Activated CD4-positive, alpha-beta T cell treated with anti-CD3 and anti-CD28 coated beads, Interleukin-2, amount 50 U/mL, for 24 hours (primary cell): ENCODE measurements around the gene SLC27A6.
"Not testable (repeated sequence)": the region's sequence is repeated elsewhere in the genome, so short reads cannot be mapped to it uniquely, and the experiment has no call there.

Experiments used
- DNase-seq, 2 donors: peaks; one replicate each; pipeline ENCODE4 v3.0.0-alpha.2; 2020; ENCODE audit warnings: low read depth in 1 of 2, low spot score in 1 of 2

SLC27A6 gene

DNA sequence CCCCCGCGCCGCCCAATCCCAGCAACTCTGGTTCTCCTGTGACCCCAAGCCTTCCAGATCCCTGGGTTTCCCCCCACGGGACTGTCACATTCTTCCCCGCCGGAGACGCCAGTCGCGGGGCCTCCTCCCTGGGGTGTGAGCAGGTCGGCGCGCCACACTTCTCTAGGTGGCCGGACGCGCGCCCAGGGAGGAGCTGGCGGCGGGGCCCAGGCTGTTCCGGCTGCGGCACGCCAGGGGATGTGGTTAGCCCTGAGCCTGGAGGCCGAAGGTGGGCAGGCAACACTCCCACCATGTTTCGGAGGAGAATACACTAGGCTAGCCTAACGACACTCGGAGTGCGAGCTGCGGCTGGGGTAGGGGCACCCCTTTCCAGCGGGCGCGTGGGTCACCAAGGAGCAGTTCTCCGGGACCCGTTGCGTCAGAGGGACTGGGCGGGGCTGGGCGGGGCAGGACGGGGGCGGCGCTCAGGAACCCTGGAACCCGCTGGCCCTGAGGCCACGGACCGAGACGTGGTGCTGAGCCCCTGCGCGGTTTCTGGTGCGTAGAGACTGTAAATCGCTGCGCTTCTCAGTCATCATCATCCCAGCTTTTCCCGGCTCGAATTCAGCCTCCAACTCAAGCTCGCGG lies at the start of gene SLC27A6:
Gene SLC27A6, plus strand, starts transcription at position 478 of the 627 bp plus-strand sequence. CDS start 650 bp downstream, outside the sequence.
- no peak for DNase-seq

DNA sequence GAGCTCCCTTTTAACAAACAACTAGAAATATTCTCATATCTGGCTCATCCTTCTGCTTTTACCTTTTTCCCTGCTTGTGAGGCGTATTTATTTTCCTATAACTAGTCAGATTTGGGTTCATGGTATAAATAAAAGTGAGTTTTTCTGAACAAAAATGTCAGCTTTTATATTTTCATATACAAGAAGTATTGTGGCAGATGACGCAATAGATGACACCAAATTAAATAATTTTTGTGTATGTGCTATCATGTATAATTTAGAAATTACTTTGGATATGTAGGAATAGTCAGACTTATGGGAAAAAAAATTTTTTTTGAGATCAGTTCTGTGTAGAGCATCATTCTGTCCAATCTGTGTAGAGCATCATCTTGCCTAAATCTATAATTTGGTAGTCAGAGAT lies 45.7 kb upstream of the SLC27A6 start:
- DNase-seq, result no peak

DNA sequence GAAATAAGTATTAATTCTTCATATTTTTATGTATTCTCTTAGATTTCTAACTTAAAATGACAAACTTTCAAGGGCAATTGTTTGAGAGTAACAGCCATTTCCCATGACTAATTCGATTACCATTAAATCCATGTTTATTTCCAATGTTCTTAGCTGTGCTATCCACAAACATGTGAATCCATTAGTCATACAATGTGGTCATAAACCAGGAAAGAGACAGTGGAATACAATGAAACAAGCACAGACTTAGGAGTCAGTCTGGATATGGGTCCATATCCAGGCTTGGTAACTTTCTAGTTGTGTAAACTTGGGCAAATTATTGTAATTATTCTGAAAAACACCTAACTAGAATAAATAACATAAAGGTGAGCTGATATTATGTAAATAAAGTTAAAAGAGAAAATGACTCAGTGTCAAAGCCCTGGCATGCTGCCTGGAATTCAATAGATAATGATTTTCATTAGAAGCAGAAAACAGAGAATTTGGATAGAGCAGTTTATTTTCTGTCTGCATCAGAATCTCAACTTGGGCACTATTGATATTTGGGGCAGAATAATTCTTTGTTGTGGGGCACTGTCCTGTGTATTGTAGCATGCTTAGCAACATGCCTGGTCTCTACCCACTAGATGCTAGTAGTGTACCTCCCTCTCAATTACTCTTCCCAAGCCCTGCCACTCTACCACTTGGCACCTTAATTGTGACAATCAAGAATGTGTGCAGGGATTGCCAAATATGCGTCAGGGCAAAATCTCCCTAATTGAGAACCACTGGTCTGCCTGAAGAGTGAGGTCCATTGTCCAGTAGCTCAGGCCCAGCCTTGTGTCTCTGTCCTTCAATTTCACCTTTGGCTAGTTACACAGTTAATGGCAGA lies 44.7 kb upstream of the SLC27A6 start:
- no peak for DNase-seq

GRCh38 chr5:128924299-128924698 lies 41.0 kb upstream of the SLC27A6 start:
- no peak for DNase-seq

- DNase-seq, result no peak
Measured at GRCh38 chr5:128925973-128926372, 39.3 kb upstream of the SLC27A6 start.

DNA sequence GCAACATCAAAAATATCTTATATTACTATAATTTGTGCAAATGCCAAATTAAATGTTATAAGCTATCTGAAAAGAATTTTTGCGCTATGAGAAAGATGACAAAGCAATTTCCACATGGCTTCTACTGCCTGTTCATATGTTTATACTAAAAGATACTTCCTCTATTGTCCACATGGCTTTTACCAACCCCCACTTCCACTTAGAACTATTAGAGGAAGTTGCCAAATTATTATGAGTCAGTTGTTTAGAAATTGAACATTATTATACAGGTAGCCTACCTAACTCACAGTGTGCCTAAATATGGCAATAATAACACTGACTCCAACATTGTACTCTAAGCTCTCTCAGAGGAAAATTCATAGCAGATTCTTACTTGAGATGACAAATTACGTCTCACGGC lies 37.6 kb upstream of the SLC27A6 start:
- DNase-seq, result no peak

DNA sequence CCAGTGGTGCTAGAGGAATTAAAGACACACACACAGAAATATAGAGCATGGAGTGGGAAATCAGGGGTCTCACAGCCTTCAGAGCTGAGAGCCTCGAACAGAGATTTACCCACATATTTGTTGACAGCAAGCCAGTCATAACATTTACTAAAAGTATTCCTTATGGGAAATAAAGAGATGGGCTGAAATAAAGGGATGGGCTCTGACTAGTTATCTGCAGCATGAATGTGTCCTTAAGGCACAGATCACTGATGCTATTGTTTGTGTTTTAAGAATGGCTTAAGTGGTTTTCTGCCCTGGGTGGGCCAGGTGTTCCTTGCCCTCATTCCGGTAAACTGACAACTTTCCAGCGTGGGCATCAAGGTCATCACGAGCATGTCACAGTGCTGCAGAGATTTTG lies 33.1 kb upstream of the SLC27A6 start:
- not testable (repeated sequence) for DNase-seq

GRCh38 chr5:128943100-128943499 lies 22.2 kb upstream of the SLC27A6 start:
- not testable (repeated sequence) for DNase-seq

GRCh38 chr5:128949847-128950546 lies 15.3 kb upstream of the SLC27A6 start:
- DNase-seq, result no peak

DNA sequence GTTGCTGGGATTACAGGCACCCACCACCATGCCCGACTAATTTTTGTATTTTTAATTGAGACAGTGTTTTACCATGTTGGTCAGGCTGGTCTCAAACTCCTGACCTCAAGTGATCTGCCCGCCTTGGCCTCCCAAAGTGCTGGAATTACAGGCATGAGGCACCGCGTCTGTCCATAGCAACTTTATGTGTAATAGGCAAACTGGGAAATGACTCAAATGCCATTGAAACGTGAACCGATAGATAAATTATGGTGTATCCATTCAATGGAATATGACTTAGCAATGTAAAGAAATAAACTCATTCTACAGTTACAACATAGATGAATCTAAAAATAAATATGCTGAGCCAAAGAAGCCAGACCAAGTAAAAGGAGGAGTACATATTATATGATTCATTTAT lies 14.0 kb upstream of the SLC27A6 start:
- not testable (repeated sequence) for DNase-seq

GRCh38 chr5:128956164-128956563 lies 9.1 kb upstream of the SLC27A6 start:
- DNase-seq, result no peak

GRCh38 chr5:128962211-128962610 lies 3.1 kb upstream of the SLC27A6 start:
- DNase-seq, result no peak

DNA sequence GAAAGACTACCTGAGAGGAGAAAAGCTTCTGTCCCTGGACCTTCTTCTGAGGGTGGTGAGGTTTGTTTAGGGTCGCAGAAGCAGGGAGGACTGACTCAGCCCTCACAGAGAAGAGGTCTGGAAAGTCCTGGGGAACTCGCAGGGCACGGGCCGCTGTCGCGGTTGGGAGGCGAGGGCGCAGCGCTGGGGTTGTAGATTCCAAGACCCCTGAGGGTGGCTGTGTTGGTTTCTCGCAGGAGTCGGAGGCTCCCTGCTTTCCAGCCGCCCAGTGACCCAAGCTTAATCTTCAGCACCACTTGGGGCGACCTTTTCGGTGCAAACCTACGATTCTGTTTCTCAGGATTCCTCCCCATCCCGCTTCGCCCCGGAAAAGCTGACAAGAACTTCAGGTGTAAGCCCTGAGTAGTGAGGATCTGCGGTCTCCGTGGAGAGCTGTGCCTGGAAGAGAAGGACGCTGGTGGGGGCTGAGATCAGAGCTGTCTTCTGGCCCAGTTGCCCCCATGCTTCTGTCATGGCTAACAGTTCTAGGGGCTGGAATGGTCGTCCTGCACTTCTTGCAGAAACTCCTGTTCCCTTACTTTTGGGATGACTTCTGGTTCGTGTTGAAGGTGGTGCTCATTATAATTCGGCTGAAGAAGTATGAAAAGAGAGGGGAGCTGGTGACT lies 482 bp downstream of the SLC27A6 start:
- DNase-seq, result no peak

- no peak for DNase-seq
Measured at GRCh38 chr5:128966375-128966774, 1.1 kb downstream of the SLC27A6 start.

- no peak for DNase-seq
Measured at GRCh38 chr5:128966846-128967245, 1.6 kb downstream of the SLC27A6 start.

DNA sequence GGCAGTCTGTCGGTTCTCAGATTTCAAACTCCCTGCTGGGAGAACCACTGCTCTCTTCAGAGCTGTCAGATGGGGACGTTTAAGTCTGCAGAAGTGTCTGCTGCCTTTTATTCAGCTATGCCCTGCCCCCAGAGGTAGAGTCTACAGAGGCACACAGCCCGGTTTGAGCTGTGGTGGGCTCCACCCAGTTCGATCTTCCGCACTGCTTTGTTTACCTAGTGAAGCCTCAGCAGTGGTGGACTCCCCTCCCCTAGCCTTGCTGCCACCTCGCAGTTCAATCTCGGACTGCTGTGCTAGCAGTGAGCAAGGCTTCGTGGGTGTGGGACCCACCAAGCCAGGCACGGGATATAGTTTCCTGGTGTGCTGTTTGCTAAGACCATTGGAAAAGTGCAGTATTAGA lies 8.0 kb downstream of the SLC27A6 start:
- no peak for DNase-seq

DNA sequence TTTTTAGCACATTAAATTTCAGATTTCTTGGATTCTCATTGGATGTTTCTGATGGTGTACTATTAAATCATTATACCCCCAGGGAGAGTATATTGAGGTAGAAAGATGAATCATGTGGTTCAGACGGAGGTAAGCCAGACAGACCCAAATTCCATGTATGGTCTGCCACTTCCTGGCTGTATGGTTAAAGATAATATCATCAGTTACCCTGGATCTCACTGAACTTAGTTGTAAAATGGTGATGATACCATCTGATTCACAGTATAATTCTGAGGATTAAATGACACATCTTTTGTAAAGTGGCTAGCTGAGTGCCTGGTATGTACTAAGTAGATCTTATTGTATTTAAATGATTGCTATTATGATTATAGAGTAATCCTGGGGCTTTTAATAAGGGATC lies 9.3 kb downstream of the SLC27A6 start:
- no peak for DNase-seq

DNA sequence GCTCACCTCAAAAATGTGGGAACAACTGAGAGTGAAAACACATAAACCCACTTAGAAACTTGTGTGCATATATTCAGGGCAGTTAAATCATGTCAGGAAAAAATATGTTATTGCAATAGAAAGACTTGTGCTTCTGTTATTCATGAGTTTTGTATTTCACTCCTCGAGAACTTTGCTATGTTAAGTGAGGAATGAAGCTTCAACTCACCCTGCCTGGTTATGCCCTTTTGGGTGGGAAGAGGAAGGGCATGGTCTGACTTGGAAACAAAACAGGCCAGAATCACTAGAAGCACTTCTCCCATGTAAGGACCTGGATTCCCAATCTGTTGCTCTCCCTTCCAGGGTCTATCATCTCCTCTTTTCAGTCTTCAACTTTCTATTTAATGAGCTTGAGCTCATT lies 14.5 kb downstream of the SLC27A6 start:
- no peak for DNase-seq

DNA sequence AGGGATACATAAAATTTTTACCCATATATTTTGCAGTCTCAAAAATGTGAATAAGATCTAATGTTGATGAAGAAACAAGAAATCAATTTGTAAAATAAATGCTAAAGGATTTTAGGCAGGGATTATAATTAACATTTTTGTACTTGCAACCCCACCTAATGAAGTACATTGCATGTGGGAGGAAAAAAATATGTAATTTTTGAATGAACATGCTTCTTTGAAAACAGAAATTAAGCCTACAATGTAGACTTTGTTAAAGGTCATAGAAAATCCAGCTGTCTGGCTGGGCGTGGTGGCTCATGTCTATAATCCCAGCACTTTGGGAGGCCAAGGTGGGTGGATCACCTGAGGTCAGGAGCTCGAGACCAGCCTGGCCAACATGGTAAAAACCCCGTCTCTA lies 15.6 kb downstream of the SLC27A6 start:
- DNase-seq, result no peak

DNA sequence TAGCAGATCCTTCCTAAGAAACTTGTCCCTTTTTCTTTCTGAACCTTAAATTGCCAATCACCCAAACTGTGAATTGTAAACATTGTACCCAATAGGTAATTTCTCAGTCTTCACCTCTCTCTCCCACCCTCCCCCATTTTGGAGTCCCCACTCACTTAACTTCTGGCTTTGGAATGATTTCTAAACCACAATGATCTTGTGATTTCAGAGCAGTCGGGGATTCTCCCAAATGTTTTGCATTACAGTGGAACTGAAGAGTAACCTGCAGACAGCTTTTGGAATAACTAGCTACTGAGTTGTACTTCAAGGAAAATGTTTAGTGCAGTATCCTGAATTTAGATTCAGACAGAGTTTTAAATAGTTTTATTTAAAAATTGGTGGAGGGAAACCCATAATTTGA lies 19.2 kb downstream of the SLC27A6 start:
- no peak for DNase-seq

- no peak for DNase-seq
Measured at GRCh38 chr5:128988476-128988875, 23.2 kb downstream of the SLC27A6 start.
